GM19240 (cell line): Measurements from ENCODE around the gene MTRF1.

ENCODE experiments used
- DNase-seq: peaks from one replicate; pipeline ENCODE4 v3.0.0; 2011; ENCODE audit warnings: low spot score; ENCODE audit not compliant: insufficient read length

The MTRF1 gene

DNA sequence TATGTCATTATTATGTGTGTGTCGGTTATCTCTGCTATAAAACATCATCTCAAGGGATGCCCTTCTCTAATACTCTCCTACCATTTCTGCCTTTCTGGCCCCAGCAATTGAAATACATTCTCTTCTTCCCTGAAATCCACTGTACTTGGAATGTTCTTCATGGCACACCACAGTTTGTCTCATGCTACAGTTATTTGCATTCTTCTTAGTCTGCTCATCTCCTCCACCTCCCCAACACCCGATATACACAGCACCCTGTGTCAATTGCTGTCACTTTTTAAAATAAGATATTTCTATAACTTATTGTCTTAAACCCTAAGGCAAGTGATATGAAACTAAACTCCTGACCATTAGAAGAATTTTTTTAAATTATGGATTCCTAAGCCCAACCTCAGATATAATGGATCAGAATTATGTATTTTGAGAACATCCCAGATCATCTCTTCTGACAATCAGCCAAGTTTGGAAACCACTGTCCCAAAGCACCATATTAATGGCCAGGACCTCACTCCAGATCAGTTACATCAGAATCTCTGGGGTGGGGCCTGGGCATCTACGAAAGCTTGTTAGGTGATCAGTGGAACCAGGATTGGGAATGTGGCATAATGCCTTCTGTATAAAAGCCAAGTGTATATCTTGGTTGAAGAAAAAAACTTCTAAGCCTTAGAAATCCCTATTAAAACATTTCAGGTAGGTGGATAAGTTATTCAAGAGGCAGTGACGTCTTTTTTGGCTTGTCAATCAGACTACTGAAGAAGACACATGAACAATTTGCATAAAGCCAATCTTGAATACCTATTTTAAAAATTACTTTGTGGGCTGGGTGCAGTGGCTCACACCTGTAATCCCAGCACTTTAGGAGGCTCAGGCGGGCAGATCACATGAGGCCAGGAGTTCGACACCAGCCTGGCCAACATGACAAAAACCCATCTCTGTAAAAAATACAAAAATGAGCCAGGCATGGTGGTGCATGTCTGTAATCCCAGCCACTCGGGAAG, 39.0 kb downstream of the MTRF1 start:
- no peak for DNase-seq

GRCh38 chr13:41222259-41222852, 41.0 kb downstream of the MTRF1 start:
- peak; percentile 19 for DNase-seq

DNA sequence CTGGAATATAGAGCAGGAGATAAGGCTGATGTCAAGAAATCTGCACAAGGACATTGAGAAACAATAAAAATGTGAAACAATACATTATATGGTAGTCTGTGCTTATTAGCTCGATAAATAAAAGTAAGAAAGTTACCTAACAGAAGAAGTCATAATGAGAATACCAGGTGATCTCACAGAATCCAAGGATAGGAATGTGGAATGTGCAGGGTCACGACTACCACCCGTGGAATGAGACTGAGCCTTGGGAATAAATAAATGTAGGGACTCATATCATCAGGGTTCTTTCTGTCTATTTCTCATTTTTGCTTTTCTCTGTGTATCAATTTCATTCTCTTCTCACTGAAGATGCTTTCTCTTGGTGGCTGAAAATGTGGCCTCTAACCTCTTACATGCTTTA, 43.0 kb downstream of the MTRF1 start:
- no peak for DNase-seq

- DNase-seq = no peak
Observed at GRCh38 chr13:41216160-41216559, 47.2 kb downstream of the MTRF1 start.

DNA sequence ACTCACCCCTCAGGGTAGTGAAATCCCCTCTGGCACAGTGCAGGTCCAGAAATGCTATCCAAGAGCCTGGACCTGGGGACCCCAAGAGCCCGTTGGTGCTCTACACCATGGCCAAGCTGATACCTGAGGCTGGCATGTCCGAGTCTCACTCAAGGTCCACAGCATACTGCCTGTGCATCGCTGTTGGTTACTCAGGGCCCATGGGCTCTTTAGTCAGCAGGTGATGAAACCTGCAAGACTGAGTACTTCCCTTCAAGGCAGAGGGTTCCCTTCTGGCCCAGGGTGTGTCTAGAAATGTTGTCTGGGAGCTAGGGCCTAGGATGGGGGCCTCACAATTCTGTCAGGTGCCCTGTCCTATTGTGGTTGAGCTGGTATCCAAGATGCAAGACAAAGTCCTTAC, 49.5 kb downstream of the MTRF1 start:
- no peak for DNase-seq

- DNase-seq = no peak
Observed at GRCh38 chr13:41213316-41213715, 50.1 kb downstream of the MTRF1 start.

DNA sequence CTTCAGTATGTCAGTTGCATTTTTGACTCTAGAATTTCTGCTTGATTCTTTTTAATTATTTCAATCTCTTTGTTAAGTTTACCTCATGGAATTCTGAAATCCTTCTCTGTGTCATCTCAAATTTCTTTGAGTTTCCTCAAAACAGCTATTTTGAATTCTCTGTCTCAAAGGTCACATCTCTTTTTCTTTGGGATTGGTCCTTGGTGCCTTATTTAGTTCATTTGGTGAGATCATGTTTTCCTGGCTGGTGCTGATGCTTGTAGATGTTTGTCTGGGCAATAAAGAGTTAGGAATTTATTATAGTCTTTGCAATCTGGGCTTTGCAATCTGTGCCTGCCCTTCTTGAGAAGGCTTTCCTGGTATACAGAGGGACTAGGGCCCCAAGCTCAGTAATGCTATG, 50.5 kb downstream of the MTRF1 start:
- no peak for DNase-seq

DNA sequence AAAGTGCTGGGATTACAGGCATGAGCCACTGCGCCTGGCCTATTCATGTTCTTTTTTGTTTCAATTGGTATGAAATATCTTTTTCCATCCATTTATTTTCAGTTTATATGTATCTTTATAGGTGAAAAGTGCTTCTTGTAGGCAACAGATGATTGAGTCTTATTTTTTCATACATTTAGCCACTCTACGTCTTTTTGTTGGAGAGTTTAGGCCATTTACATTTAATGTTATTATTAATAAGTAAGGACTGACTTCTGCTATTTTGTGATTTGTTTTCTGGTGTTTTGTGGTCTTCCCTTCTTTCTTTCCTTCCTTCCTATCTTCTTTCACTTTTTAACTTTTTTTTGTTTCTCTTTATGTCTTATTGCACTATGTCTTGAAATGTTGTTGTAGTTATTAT, 52.3 kb downstream of the MTRF1 start:
- no peak for DNase-seq

GRCh38 chr13:41206467-41206866, 56.9 kb downstream of the MTRF1 start:
- DNase-seq = no peak

DNA sequence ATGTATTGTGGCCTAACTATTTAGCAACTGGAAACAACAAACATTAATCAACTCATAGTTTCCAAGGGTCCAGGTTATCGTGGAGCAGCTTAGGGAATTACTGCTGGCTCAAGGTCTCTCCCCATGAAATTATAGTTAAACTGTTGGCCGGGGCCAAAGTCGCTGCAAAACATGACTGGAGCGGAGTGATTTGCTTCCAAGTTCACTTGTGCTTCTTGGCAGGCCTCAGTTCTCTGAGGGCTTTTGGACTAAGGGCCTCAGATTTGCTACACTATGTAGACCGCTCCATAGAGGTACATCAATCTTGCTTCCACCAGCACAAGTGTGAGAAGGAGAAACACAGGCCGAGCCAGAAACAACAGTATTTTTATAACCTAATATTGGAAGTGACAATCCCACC, 59.6 kb downstream of the MTRF1 start:
- no peak for DNase-seq

DNA sequence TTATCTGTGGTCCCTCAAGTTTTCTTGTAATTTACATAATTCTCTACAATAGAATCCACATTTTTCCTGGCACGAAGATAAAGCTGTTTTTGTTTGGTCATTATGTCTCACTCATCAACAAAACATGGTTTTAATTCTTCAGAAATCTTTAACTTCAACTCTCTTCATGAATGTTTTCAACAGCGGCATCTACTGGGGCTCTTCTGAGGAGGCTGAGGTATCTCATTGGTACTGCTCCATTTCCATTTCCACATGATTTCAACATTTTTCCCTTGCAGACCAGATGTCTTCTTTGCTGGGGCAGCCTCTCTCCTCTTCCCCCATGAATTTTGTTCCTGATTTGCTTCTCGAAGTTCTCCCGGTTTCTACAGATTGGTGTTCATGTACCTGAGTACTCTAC, 63.2 kb downstream of the MTRF1 start:
- no peak for DNase-seq

DNA sequence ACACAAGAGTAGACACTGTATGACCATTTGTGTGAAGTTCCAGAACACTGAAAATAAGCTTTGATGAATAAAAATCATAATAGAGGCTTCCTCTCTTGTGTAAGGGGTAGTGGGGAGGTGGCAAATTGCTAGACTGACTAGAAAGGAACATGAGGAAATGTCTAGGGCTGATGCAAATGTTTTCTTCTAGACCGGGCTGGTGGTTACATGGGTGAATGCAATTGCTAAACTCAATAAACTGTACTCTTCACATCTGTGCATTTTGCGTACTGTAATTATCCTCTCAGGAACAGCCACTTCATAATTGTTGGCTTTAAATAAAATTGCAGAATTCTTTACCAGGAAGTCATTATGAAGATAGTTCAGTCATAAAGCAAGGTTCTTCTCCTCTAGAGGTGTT, 63.9 kb downstream of the MTRF1 start:
- no peak for DNase-seq

DNA sequence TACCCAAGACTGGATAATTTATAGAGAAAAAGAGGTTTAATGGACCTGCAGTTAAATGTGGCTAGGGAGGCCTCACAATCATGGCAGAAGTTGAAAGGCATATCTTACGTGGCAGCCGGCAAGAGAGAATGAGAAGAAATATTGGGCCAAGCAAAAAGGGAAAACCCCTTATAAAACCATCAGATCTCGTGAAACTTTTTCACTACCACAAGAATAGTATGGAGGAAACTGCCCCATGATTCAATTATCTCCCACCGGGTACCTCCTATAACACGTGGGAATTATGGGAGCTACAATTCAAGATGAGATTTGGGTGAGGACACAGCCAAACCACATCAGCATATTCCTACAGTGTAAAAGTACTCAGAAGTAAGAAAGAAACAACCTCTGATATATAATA, 64.3 kb downstream of the MTRF1 start:
- DNase-seq = no peak

DNA sequence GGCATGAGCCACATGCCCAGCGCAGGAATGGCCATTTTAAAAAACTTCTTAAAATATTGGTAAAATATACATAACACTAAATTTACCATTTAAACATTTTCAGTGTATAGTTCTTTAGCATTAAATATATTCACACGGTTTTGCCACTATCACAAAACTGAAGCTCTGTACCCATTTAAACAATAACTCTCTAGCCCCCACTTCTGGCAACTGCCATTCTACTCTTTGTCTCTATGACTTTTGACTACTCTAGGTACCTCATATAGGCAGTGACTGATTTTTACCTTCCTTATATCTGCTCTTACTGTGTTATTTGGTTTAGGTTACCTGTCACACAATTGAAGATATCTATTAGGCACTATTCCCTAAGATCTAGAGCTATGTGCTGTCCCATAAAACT, 66.8 kb downstream of the MTRF1 start:
- no peak for DNase-seq

- DNase-seq = no peak
Observed at GRCh38 chr13:41196011-41196410, 67.4 kb downstream of the MTRF1 start.

GRCh38 chr13:41193919-41194824, 69.2 kb downstream of the MTRF1 start, which contains the start of gene KBTBD7:
Gene KBTBD7 (minus strand): TSS chr13:41194569. CDS start chr13:41194257, 312 bp downstream.
- peak; percentile 72 for DNase-seq

DNA sequence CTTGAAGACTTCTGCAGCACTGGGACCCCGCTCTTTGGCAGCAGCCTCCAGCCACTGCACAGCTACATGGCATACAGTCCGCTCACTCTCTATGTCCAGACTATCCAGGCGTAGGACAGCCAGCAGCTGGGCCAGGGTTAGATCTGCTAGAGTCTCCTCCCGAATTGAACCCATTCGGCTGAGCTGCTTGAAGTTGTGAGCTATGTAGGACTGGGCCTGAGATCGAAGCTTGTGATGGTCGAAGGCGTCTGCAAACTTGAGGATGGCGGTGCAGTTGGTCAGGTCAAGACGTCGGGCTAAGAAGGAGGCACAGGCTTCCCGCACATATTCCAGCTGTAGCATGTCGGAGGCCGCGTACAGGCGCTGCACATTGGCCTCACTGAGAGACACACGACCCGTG, 69.9 kb downstream of the MTRF1 start:
- no peak for DNase-seq

- no peak for DNase-seq
Observed at GRCh38 chr13:41188584-41188983, 74.8 kb downstream of the MTRF1 start.

GRCh38 chr13:41186481-41186880, 76.9 kb downstream of the MTRF1 start:
- no peak for DNase-seq

DNA sequence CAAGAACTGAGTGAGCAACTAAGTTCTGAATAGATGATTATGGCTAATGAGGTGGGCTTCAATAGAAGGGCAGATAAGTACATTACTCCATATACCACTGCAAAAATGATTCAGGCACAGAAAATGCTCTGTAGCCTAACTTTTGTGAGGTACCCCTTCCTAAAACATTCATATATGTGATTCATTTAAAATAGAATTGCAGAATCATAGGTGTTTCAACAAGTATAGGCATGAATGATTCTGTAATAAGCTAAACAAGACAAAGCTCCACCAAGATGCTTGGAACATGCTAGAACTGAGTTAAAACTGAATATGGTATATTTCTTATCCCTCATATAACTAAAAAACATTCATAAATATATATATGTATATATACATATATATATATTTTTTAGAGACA, 81.1 kb downstream of the MTRF1 start:
- no peak for DNase-seq

- DNase-seq = no peak
Observed at GRCh38 chr13:41179593-41180250, 83.7 kb downstream of the MTRF1 start.
